ENCODE data around the gene TFAP2B. TPM values are rescaled to one million over a fixed set of nuclear protein-coding genes. Genes with fewer than 3 reads are reported as not detected.

Gene TFAP2B
- 4.6 and 8.3 TPM in 2 replicates for total RNA-seq

GRCh38 chr6:50818673-50819072 is at the start of gene TFAP2B:
Gene TFAP2B (plus strand): TSS chr6:50818871. CDS start chr6:50818892, 21 bp downstream.
- H3K4me3 ChIP-seq (ENCODE audit: low read depth, low read length) = peak within 1 kb of the TSS; percentile 57
- TF ChIP-seq CTCF (conservative IDR thresholded peaks at IDR 0.05; ENCODE audit: low read depth, low read length) = no peak
- no peak for DNase-seq (ENCODE audit: low read depth)

GRCh38 chr6:50778696-50779095 is 40.0 kb upstream of the TFAP2B start:
- DNase-seq (ENCODE audit: low read depth) = no peak
- no peak overlapping the region for H3K4me3 ChIP-seq (ENCODE audit: low read depth, low read length)
- TF ChIP-seq CTCF (conservative IDR thresholded peaks at IDR 0.05; ENCODE audit: low read depth, low read length) = no peak

GRCh38 chr6:50780382-50780781 is 38.3 kb upstream of the TFAP2B start:
- DNase-seq (ENCODE audit: low read depth) = no peak
- TF ChIP-seq CTCF (conservative IDR thresholded peaks at IDR 0.05; ENCODE audit: low read depth, low read length) = no peak

GRCh38 chr6:50785921-50786320 is 32.8 kb upstream of the TFAP2B start:
- no peak for TF ChIP-seq CTCF (conservative IDR thresholded peaks at IDR 0.05; ENCODE audit: low read depth, low read length)
- DNase-seq (ENCODE audit: low read depth) = no peak
- no peak overlapping the region for H3K4me3 ChIP-seq (ENCODE audit: low read depth, low read length)

More at GRCh38 chr6:50780382-50780781, 38.3 kb upstream of the TFAP2B start:
- no peak overlapping the region for H3K4me3 ChIP-seq (ENCODE audit: low read depth, low read length)

- peak; percentile 94 for TF ChIP-seq CTCF (conservative IDR thresholded peaks at IDR 0.05; ENCODE audit: low read depth, low read length)
- DNase-seq (ENCODE audit: low read depth) = peak; percentile 13
- H3K4me3 ChIP-seq (ENCODE audit: low read depth, low read length) = no peak overlapping the region
Measured at GRCh38 chr6:50791900-50792508, 26.7 kb upstream of the TFAP2B start.

- no peak for TF ChIP-seq CTCF (conservative IDR thresholded peaks at IDR 0.05; ENCODE audit: low read depth, low read length)
- H3K4me3 ChIP-seq (ENCODE audit: low read depth, low read length) = no peak overlapping the region
- no peak for DNase-seq (ENCODE audit: low read depth)
Measured at GRCh38 chr6:50792771-50793170, 25.9 kb upstream of the TFAP2B start.

GRCh38 chr6:50795574-50795973 is 23.1 kb upstream of the TFAP2B start:
- TF ChIP-seq CTCF (conservative IDR thresholded peaks at IDR 0.05; ENCODE audit: low read depth, low read length) = no peak
- DNase-seq (ENCODE audit: low read depth) = no peak
- H3K4me3 ChIP-seq (ENCODE audit: low read depth, low read length) = no peak overlapping the region
